Osteocyte (in vitro differentiated cells): Measurements from ENCODE around the gene OTOG. TPM values are rescaled to one million over a fixed set of nuclear protein-coding genes. Genes with fewer than 3 reads are reported as not detected.

Source experiments
- DNase-seq: peaks from one replicate; pipeline ENCODE4 v3.0.0; 2021; ENCODE audit warnings: mixed read lengths; ENCODE audit not compliant: unreplicated experiment; ENCODE audit errors: extremely low spot score
- H3K27ac Mint-ChIP-seq: one replicate; pipeline ENCODE4 v1.8.0; 2021; ENCODE audit warnings: mild to moderate bottlenecking, mixed read lengths; ENCODE audit not compliant: unreplicated experiment
- H3K27me3 Mint-ChIP-seq: one replicate; pipeline ENCODE4 v1.8.0; 2021; ENCODE audit warnings: mixed read lengths; ENCODE audit not compliant: unreplicated experiment
- H3K36me3 Mint-ChIP-seq: one replicate; pipeline ENCODE4 v1.8.0; 2021; ENCODE audit warnings: mixed read lengths; ENCODE audit not compliant: unreplicated experiment
- H3K4me1 Mint-ChIP-seq: one replicate; pipeline ENCODE4 v1.8.0; 2021; ENCODE audit warnings: mixed read lengths; ENCODE audit not compliant: unreplicated experiment
- H3K4me3 Mint-ChIP-seq: one replicate; pipeline ENCODE4 v1.8.0; 2021; ENCODE audit warnings: mild to moderate bottlenecking, moderate library complexity, mixed read lengths; ENCODE audit not compliant: unreplicated experiment
- H3K9me3 Mint-ChIP-seq: one replicate; pipeline ENCODE4 v1.8.0; 2021; ENCODE audit warnings: mixed read lengths; ENCODE audit not compliant: unreplicated experiment
- total RNA-seq: library from RNA; stranded (reverse); gene quantifications from 2 replicates; pipeline ENCODE4 v1.2.1, GENCODE V29; 2021
- TF ChIP-seq, protein P1 (sequence below): fragments of 200-600 bp; sonication (generic); IDR thresholded peaks from 2 replicates; pipeline ENCODE4 v1.5.0; 2021; ENCODE audit warnings: antibody characterized with exemption, mild to moderate bottlenecking, moderate library complexity

Gene OTOG
- total RNA-seq, 1 donor from 2014 or later: not detected

- Mint-ChIP-seq H3K9me3 (peaks cover 4% of the 10 kb centered on the region), H3K27me3 (peaks cover 6% of the 10 kb centered on the region), H3K4me1 (no peaks in the 10 kb centered on the region), H3K36me3 (no peaks in the 10 kb centered on the region), H3K27ac (no peak overlapping the region), H3K4me3 (no peak overlapping the region)
- TF ChIP-seq, protein P1, sequence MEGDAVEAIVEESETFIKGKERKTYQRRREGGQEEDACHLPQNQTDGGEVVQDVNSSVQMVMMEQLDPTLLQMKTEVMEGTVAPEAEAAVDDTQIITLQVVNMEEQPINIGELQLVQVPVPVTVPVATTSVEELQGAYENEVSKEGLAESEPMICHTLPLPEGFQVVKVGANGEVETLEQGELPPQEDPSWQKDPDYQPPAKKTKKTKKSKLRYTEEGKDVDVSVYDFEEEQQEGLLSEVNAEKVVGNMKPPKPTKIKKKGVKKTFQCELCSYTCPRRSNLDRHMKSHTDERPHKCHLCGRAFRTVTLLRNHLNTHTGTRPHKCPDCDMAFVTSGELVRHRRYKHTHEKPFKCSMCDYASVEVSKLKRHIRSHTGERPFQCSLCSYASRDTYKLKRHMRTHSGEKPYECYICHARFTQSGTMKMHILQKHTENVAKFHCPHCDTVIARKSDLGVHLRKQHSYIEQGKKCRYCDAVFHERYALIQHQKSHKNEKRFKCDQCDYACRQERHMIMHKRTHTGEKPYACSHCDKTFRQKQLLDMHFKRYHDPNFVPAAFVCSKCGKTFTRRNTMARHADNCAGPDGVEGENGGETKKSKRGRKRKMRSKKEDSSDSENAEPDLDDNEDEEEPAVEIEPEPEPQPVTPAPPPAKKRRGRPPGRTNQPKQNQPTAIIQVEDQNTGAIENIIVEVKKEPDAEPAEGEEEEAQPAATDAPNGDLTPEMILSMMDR: no peak
- no peak for DNase-seq
Measured at GRCh38 chr11:17668166-17668565, 121.1 kb downstream of the OTOG start.

- H3K27me3 Mint-ChIP-seq: peaks cover 6% of the 10 kb centered on the region
- no peaks in the 10 kb centered on the region for H3K36me3 Mint-ChIP-seq
- peaks cover 12% of the 10 kb centered on the region for H3K9me3 Mint-ChIP-seq
- no peaks in the 10 kb centered on the region for H3K4me1 Mint-ChIP-seq
- H3K27ac Mint-ChIP-seq: no peak overlapping the region
- TF ChIP-seq, protein P1: no peak
- no peak overlapping the region for H3K4me3 Mint-ChIP-seq
- no peak for DNase-seq
Measured at GRCh38 chr11:17672469-17672868, 125.4 kb downstream of the OTOG start.

DNA sequence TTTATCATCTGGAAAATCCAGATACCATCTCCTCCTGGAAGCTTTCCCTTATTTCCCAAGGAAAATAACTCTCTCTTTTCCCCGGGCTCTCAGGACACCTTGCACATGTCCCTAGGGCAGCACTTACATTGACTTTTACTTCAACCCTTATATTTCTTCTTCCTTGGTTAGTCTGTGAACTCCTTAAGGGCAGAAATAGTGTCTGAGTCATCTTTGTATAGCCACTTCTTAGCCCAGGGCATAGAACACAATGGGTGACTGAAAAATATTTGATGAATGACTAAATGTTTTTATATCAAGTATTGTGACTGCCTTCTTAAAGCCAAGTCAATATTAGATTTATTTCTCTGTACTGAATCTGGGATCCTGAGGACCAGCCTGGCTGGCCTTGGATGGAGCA is 126.9 kb downstream of the OTOG start:
- no peak overlapping the region for H3K4me3 Mint-ChIP-seq
- no peak for DNase-seq
- peaks cover 6% of the 10 kb centered on the region for H3K27me3 Mint-ChIP-seq
- H3K27ac Mint-ChIP-seq: no peak overlapping the region
- H3K4me1 Mint-ChIP-seq: no peaks in the 10 kb centered on the region
- no peaks in the 10 kb centered on the region for H3K36me3 Mint-ChIP-seq
- H3K9me3 Mint-ChIP-seq: peaks cover 12% of the 10 kb centered on the region
- TF ChIP-seq, protein P1: no peak

- peaks cover 4% of the 10 kb centered on the region for H3K27me3 Mint-ChIP-seq
Measured at GRCh38 chr11:17682848-17683247, 135.8 kb downstream of the OTOG start.

GRCh38 chr11:17683377-17684161 is 136.5 kb downstream of the OTOG start:
- TF ChIP-seq, protein P1: no peak
- no peak overlapping the region for H3K27ac Mint-ChIP-seq
- H3K9me3 Mint-ChIP-seq: no peaks in the 10 kb centered on the region
- no peaks in the 10 kb centered on the region for H3K4me1 Mint-ChIP-seq
- H3K27me3 Mint-ChIP-seq: peaks cover 4% of the 10 kb centered on the region
- no peaks in the 10 kb centered on the region for H3K36me3 Mint-ChIP-seq
- no peak overlapping the region for H3K4me3 Mint-ChIP-seq
- no peak for DNase-seq

More at GRCh38 chr11:17682848-17683247, 135.8 kb downstream of the OTOG start:
- Mint-ChIP-seq H3K9me3 (no peaks in the 10 kb centered on the region), H3K4me3 (no peak overlapping the region), H3K27ac (no peak overlapping the region), H3K4me1 (no peaks in the 10 kb centered on the region), H3K36me3 (no peaks in the 10 kb centered on the region)
- DNase-seq: no peak
- TF ChIP-seq, protein P1: no peak
